Skin epidermis (tissue), 12 donors: Measurements from ENCODE around the gene BID.
A peak's percentile ranks its signal among the peaks of the same experiment; 100 is the strongest.
"Not testable (repeated sequence)": the region's sequence is repeated elsewhere in the genome, so short reads cannot be mapped to it uniquely, and the experiment has no call there.

Experiments used
- H3K27ac ChIP-seq, 21 experiments: fragments of 200-600 bp; sonication (generic) in 11 of 21; one replicate each; pipeline ENCODE4 v1.5.0; 2020; ENCODE audit warnings: mild to moderate bottlenecking in 3 of 21, inconsistent platforms in 2 of 21, moderate library complexity in 2 of 21
- H3K4me3 ChIP-seq, 7 experiments: fragments of 200-600 bp; sonication (generic) in 2 of 7; one replicate each; pipeline ENCODE4 v1.5.0; 2020; ENCODE audit warnings: inconsistent platforms in 2 of 7, mild to moderate bottlenecking in 2 of 7, moderate library complexity in 1 of 7

The BID gene

DNA sequence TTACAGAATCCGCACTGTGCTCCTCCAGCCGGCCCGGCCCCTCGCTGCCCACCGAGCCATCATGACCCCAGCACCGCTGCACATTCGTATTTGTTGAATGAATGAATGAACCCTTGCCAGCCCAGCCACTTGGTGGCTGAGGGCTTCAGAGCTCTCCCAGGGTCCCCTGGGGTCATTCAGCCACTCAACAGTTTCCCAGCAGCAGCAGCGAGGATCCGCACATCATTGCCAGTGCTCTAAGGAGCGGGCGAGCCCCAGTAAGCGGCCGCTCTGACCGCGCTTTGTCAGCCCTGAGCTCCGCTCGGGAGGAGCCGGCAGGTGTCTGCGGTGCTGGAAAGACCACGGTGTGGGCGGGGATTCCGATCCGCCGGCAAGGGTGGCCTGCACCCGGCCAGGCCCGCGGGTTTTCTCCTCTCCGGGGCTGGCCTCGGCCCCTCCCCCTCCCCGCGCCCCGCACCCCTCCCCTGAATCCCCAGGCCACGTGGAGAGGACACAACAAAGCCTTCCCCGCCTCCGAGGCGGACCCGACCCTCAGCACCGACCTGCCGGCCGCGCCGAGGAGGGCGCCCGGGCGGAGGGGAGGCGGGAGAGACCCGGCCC is 563 bp downstream of the BID start:
- Histone ChIP-seq H3K4me3 (peak overlapping the region; percentile 71 to 87 (median 79)), H3K27ac (peak overlapping the region; percentile 51 to 97 (median 87))

- H3K27ac ChIP-seq: peak overlapping the region in 16 of 21 experiments; percentile 78 to 97 (median 88)
- H3K4me3 ChIP-seq: peak overlapping the region; percentile 71 to 87 (median 79)
Observed at GRCh38 chr22:17772958-17773605, 1.2 kb downstream of the BID start.

- Histone ChIP-seq H3K4me3 (peak overlapping the region in 5 of 7 experiments; percentile 72 to 86 (median 79)), H3K27ac (peak overlapping the region in 12 of 21 experiments; percentile 21 to 97 (median 84))
Observed at GRCh38 chr22:17772249-17772957, 1.9 kb downstream of the BID start.

DNA sequence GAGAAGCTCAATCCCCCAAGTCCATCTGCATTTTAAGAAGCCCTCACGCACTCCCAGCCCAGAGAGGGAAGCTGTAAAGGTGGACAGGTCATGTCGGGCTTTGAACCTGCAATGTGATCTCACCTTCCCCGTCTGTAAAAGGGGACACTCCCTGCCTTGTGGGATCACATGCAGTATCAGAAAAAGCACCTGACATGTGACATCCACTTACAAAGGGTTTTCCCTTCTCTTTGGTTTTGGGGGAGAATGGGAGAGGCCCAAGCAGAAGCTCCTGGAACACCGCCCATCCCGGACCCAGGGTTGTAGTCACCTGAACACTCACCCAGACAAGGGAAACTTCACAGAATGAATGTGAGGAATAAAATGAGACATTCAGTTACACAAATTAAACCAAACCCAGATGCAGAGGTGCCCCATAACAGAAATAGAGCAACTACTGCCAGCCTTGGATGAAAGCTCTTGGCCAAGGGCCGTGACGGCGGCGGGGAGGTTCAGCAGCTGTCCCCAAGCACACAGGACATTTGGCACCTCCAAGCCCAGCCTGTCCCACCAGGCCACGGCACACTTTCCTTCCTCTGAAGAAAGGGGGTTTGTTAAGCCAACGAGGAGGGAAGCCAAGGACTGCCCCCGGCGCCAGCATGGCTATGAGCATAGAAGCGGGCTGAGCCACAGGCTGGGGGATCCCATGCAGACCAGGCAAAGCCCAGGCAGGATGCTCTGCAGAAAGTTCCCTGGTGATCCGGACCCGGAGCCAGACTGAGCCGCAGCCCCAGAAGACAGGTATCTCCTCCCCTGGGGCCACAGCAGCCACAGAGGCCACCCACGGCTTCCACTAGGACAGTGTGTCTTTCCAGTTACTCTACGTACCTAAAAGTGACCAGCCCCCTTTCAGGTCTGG is 3.8 kb downstream of the BID start:
- Histone ChIP-seq H3K27ac (peak overlapping the region in 4 of 21 experiments; percentile 29 to 97 (median 70)), H3K4me3 (no peak overlapping the region)

DNA sequence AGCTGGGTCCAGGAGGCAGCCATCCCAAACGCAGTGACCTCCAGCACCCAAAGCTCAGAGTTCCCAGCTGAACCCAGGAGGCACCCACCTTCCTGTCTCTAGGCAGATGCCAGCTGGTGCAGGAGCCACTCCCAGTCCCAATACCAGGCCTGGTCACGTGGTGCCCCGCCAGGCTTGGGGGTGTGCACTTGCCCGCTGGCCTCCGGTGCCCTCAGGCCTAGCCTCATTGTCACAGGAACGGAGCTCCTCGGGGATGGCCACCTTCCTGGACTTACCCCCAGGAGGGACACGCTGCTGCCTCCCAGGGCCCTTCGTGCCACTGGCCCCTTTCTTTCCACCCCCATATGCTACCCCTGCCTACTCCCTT is 4.6 kb downstream of the BID start:
- Histone ChIP-seq H3K27ac (peak overlapping the region in 2 of 21 experiments; percentile 58 to 97), H3K4me3 (no peak overlapping the region)

DNA sequence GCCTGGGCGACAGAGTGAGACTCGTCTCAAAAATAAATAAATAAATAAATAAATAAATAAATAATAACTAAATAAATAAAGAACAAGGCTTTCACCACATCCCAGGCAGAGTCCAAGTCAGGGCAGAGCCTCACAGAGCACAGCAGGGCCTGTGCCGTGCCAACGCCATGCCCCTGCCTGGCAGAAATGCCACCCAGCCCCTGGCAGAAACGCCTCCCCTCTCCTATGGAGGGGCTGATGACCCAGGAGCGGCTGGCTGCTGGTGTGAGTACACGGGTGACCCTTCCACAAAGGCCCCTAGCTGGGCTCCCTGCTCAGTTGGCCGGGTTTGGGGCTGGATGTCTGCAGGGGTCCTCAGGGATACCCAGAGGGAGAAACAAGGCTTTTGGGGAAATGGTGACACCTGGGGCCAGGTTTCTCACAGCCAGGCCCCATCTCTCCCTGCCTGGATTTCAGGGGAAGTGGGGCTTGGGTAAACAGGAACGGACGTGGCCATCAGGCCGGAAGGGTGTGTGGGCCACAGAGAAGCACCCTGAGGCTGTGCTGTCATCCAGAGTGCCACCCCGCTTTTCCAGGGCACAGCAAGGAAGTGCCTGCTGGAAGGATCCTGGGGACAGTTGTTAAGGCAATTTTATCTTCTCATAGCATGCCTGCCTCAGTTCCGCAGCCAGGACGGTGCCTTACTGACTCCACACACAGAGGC is 5.1 kb downstream of the BID start:
- Histone ChIP-seq H3K27ac (peak overlapping the region in 2 of 21 experiments; percentile 58 to 97), H3K4me3 (no peak overlapping the region)

GRCh38 chr22:17767233-17768065 is 6.8 kb downstream of the BID start:
- Histone ChIP-seq H3K27ac (peak overlapping the region in 3 of 21 experiments; percentile 0 to 67 (median 43)), H3K4me3 (no peak overlapping the region)

DNA sequence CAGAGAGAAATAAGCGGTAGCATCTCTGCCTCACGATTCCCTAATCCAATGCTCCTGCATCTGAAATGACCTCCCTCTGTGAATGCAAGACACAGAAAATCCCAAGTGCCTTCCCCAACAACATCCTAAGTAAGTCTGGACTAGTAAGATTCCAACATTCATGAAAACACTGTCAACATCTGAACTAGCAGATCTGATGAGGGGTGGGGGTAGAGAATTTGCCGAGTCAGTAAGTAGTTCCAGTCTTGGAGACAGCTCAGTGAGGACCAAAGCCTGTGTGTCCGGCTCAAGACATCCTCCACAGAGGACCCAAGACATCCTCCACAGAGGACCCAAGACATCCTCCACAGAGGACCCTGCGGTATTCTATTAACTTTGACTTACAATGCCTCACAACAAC is 9.4 kb downstream of the BID start:
- not testable (repeated sequence) for H3K4me3 ChIP-seq, H3K27ac ChIP-seq

DNA sequence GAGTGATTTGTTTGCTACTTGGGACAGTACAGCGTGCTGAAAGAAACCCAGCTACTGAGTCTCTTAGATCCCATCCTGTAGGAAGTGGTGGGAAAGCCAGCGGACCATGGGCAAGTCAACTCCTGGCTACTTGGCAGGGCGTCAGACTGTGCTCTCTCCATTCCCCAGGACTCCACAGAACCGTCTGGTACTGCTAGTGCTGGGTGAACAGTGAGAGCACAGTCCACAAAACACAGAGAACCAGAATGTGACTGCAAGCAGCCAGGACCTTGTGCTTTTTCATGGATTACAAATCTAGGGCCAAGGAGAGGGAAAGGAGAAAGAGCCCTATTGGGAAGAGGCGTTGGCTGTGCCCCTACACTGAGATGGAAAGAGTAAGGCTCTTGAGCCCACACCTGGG is 10.2 kb downstream of the BID start:
- H3K27ac ChIP-seq: no peak overlapping the region
- no peak overlapping the region for H3K4me3 ChIP-seq

DNA sequence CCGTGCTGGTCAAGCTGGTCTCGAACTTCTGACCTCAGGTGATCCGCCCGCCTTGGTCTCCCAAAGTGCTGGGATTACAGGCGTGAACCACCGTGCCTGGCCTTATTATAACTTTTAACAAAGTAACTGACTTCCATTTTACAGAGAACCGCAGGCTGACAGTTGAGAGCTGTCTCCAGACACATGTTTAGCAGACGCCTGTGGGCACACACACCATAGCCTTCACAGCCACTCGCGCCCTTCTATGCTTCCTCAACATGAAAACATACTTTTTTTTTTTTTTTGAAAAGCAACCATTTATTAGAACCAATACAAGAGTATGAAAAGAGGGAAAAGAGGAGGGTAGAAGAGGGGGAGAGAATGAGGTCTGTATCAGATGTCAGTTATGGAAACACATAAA is 10.8 kb downstream of the BID start:
- not testable (repeated sequence) for H3K27ac ChIP-seq, H3K4me3 ChIP-seq

DNA sequence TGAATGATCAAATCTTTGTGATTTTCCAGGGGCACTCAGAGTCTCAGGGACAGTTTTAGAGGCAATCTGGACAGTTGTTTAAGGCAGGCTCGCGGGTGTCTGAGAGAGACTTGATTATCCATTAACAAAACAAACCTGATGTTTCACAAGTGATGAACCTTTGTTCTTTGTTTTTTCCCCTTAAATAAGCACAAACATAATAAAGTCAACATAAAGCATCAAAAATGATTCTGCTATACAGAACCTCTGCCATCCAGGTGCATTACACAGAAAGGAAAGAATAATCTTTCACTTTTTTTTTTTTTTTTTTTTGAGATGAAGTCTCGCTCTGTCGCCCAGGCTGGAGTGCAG is 13.2 kb downstream of the BID start:
- no peak overlapping the region for H3K27ac ChIP-seq
- H3K4me3 ChIP-seq: no peak overlapping the region

DNA sequence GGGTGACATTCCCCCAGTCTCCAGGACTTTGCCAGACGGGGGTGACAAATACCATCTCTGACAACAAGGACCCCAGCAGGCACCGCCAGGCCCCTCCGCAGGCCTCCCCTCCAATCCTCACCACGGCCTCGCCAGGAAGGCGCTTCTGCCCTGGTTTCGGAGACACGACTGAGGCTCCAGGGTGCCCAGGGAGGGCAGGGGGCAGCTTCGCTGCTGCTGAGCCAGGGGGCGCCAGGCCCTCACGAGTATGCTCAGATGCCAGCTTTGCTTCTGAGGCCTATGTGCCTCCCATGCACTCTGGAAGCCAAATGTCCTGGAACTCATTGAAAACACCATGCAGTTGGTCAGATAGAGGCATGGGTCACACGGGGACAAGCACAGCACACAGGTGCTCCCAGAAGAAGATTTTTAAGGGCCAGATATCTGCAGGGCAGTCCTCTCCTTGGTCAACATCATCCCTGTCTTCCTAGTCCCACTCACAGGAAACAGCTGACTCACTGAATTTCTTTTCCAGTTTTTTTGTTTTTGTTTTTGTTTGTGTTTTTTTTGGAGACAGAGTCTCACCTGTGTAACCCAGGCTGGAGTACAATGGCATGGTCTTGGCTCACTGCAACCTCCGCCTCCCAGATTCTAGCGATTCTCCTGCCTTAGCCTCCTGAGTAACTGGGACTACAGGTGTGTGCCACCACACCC is 19.9 kb downstream of the BID start:
- Histone ChIP-seq H3K27ac (no peak overlapping the region), H3K4me3 (no peak overlapping the region)

DNA sequence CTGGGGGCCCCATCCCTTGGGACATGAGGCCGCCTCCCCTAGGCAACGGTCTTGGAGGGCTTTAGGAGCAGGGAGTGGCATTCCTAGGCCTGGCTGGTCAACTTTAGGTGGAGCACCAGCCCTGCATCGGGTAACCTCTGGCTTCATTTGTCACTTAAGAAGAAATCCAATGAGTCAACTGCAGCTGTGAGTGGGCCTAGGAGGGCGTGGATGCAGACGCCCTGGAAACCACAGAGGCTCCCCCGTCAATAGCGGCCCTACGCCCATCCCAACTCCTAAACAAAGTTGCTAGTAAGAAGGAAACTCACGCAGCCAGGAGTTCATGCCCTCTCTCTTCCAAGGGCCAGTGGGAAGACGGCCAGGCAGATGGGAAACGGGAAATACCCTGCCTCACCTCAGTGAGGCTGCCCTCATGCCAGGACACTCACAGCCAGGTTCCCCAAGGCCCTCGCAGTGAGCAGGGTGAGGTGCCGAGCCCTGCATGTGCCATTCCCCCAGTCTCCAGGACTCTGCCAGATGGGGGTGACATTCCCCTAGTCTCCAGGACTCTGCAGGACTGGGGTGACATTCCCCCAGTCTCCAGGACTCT is 20.8 kb downstream of the BID start:
- H3K4me3 ChIP-seq: no peak overlapping the region
- peak overlapping the region in 1 of 21 experiments; percentile 19 for H3K27ac ChIP-seq

- Histone ChIP-seq H3K27ac (no peak overlapping the region), H3K4me3 (no peak overlapping the region)
Observed at GRCh38 chr22:17751596-17751995, 22.7 kb downstream of the BID start.

DNA sequence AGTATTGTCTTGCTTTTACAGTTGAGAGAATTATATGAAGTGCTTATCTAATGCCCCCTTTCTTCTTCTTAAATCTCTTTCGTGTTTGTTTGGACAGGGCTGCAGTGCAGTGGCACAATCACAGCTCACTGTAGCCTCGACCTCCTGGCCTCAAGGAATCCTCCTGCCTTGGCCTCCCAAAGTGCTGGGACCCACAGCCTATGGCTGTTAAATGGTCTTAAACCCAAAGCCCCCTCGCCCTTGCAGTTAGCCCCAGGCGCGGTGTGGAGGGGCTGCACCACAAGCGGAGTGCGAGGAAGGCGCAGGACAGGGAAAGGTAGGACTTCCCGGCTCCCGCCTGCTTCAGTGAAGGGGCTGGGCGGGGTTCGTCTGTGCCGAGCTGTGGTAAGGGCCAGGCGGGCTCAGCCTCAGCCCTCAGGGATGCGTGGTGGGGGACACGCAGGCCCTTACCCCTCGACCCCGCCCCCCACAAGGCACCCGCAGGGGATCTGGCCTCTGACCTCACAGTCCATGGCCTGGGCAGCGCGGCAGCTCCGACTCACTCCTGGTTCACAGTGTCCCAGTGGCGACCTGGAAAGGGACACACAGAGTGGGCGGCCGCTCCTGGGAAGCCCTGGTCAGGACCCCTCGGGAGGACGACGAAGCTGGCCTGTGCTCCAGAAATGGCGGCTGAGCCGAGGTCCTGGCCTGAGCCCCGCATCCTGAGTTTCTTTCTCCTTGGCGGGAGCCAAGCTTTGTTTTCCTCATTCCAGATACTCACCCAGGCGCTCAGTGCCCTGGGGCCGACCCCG is 24.5 kb downstream of the BID start:
- no peak overlapping the region for H3K27ac ChIP-seq

GRCh38 chr22:17748555-17749353 is 25.5 kb downstream of the BID start:
- Histone ChIP-seq H3K4me3 (no peak overlapping the region), H3K27ac (no peak overlapping the region)

More for the DNA sequence above, 24.5 kb downstream of the BID start:
- no peak overlapping the region for H3K4me3 ChIP-seq
